NCI-H748 treated with DMSO at 0.1 percent for 48 hours (cell line): ENCODE results near the gene SIRT5.

Source experiments
- DNase-seq: peaks from one replicate; lab custom pipeline; 2025; lab: John Stamatoyannopoulos, UW

The SIRT5 gene

DNA sequence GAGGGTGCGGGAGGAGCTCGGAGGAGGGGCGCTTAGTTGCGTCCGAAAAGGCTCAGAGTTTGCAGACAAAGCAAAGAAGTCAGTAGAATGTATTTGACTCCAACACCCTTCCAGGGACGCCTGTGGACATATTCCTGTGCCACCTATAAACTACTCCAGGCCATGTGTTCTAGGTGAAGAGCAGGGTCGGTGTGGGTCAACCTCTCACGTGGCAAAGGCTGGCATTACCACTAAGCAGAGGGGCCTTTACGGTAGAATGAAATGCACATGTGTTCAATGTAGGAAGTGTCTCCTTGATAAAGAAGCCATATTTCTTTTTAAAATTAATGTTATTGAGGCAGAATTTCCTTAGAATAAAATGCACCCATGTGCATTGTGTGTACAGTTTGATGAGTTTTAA lies 15.4 kb downstream of the SIRT5 start:
- no peak for DNase-seq

DNA sequence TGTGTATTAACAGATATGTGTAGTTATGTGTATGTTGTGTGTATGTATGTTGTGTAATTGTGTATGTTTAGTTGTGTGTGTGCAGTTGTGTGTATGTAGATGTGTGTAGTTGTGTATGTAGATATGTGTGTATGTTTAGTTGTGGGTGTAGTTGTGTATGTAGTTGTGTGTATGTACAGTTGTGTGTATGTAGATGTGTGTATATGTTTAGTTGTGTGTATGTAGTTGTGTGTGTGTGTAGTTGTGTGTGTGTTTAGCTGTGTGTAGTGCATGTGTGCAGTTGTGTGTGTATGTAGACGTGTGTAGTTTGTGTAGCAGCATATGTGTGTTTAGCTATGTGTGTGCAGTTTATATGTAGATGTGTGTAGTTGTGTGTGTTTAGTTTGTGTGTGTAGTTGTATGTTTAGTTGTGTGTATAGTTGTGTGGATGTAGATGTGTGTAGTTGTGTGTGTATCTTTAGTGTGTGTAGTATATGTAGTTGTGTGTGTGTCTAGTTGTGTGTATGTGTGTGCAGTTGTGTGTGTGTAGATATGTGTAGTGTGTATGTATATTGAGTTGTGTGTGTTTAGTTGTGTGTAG lies 16.3 kb downstream of the SIRT5 start:
- no peak for DNase-seq

DNA sequence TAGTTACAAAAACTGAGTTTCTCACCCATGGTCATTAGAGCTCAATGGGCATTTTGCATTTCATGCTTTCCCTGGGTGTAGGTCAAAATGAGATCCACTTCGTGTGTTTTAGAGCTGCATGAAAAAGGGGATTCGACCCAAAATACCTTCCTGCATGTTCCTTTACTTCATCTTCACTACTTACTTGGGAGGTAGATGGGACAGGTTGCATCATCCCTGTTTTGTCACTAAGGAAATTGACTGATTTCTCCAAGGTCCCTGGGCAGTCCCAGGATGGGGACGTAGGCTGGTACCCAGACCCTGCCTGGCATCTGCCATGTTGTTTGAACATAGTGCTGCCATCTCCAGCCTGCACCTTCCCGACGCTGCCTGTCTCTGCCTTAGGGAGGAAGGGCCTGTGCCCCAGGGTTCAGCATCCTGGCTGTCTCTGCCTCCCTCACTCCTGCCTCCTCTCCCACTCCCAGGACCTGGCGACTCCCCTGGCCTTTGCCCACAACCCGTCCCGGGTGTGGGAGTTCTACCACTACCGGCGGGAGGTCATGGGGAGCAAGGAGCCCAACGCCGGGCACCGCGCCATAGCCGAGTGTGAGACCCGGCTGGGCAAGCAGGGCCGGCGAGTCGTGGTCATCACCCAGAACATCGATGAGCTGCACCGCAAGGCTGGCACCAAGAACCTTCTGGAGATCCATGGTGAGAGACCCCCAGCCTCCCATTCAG lies 17.0 kb downstream of the SIRT5 start:
- DNase-seq = no peak

DNA sequence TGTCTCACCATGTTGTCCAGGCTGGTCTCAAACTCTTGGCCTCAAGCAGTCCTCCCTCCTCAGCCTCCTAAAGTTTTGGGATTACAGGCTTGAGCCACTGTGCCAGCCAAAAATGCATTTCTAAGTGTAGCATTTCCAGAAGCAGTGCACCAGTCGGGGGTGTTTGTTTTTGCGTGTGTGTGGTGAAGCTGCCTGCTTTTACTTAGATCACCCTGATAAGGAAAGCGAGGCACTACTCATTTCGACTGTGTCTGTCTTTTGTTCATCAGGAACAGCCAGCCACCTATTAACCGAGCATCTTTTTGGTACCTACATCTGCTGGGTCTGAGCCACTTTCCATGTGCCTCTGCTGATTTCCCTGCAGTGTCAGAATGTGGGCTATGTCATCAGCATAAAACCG lies 18.7 kb downstream of the SIRT5 start:
- DNase-seq = no peak

DNA sequence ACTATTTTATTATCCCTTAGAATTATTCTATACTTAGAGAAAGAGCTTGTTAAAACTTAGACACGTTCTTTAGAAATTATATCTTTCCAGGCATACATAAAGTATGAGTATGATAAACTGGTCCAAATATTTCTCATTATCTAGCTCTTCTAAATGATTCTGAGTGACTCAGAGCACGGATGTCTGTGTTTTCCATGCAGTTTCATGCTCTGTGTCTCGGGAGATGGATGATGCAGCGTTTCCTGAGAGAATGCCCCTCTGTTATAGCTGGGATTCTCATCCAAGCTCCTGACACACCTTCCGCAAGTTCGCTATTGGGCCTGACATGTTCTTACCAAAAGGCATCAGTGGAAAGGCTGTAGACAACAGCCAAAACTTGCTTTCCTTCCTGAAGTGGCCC lies 19.3 kb downstream of the SIRT5 start:
- no peak for DNase-seq

DNA sequence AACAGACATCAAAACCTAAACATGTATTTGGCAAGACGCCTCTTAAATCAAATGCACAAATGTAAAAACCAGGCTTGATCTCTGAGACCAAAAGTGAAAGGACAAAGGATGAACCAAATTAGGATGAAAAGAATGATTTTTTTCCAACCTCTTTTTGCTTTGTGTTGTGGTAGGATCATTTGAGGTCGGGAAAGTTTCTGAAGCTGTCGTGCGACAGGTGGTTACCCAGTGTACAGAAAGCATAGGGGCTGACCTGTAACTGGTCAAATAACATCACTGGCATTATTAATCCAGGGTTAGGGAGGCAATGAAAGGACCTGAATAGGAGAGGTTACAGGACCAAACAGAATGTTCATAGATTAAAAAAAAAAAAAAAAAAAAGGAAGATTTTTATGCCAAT lies 22.7 kb downstream of the SIRT5 start:
- no peak for DNase-seq

DNA sequence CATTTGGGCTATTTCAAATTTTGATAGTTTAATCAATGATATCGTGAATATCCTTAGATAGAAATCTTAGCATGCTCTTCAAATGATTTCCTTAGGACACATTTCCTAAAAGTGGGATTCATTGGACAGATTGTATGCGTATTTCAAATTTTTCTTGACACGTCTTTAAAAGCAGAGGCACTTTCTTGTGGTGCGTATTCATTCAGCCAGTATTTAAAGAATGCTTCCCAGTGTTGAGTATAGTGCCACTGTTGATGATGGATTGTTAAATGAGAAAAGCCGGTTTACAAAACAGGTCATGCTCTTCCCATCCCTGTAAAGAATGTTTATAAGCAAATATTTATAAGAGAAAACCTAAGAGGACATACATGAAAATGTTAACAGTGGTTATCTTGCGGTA lies 25.6 kb downstream of the SIRT5 start:
- no peak for DNase-seq

DNA sequence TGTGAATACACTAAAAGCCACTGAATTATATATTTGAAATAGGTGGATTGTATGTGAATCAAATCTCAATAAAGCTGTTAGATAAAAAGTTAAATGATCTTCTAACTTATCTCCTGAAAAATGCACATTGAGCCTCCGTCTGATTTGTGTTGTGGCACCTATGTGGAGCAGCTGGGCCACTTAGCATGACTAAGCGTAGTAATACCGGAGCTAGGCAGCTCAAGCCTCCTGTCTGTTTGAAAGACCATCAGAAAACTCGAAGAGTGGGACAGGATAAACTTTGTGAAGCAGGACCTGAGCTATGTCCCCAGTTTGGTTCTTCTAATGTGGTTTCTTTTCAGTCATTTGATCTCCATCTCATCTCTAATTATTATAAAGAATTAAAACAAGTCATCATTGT lies 29.7 kb downstream of the SIRT5 start:
- DNase-seq = no peak

DNA sequence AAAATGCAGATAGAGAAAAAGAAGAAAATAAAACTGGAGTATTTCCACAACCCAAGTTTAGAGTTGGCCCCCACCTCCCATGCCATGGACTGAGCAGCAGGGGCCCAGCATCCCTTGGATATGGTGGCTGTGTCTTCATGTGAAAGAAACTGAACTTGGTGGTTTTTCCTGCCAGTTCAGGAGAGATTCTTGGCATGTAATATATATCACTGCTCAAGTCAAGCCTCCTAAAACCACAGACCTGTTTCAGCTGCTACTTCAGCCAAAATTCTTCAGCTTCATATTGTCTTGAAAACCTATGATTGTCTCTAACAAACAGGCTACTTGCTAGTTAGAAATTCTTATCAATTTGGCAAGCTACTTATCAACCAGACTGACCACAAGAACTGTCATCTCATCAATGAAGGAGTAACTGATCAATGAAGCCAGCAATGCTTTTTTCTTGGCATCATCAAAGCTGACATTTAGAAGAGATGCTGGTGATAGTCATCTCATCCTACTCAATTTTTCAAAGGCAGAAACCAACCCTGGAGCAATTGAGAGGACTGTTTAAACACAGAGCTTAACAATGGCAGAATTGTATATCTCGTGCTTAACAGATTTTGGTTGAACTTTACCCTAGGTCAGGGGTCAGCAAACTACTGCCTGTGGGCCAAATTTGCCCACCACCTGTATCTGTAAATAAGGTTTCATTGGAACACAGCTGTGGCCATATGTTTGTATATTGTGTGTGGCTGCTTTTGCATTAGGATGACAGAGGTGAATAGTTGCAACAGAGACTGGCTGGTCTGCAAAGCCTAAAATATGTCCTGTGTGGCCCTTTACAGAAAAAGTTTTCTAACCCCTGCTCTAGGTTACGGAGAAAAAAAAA lies 30.4 kb downstream of the SIRT5 start:
- DNase-seq = no peak

DNA sequence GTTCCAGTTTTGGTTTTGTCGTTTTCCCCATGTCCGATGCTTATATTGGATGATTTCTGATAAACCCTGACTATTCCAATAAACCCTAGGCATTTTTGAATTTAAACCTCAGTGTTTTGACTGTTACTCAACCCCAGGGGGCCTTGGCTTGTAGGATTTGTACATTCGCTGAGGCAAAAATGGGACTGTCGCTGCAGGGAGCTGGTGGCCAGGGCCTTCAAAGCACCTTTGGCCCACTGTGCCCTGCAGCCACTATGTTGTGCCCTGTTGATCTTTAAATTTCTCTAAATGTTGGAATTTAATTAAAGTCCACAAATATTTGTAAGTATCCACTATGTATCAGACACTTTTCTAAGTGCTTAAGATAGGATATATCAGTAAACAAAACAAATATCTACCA lies 31.2 kb downstream of the SIRT5 start:
- no peak for DNase-seq

DNA sequence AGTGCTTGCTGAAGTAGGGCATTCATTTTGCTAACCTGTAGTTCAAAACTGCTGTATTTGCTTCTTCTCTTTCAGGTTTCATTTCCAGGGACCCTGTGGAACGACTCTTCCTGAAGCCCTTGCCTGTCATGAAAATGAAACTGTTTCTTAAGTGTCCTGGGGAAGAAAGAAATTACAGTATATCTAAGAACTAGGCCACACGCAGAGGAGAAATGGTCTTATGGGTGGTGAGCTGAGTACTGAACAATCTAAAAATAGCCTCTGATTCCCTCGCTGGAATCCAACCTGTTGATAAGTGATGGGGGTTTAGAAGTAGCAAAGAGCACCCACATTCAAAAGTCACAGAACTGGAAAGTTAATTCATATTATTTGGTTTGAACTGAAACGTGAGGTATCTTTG lies 37.3 kb downstream of the SIRT5 start:
- no peak for DNase-seq

DNA sequence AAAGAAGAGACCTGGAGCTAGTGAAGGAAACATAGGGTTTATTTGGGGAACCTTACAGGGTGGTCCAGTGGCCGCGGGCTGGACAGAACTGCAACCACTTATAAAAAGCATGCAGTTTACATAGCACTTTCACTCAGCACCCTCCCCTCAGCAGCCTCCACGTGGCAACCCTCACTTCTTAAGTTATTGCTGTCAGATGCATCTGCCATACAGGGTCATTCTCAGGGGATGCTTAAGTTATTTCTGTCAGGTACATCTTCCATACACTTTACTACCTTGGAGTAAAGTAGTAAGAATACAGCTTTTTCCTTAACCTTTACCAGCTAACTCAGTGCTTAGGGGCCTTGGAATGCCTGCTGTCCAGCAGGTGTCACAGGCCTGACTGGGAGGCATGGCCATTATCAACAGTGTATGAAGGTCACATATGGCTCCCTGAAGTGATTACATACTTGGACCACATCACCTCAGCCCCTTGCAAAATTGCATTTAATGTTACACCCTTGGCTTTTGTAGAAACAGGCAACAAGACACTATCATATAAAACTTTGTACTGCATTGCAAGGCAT lies 38.7 kb downstream of the SIRT5 start:
- DNase-seq = no peak

DNA sequence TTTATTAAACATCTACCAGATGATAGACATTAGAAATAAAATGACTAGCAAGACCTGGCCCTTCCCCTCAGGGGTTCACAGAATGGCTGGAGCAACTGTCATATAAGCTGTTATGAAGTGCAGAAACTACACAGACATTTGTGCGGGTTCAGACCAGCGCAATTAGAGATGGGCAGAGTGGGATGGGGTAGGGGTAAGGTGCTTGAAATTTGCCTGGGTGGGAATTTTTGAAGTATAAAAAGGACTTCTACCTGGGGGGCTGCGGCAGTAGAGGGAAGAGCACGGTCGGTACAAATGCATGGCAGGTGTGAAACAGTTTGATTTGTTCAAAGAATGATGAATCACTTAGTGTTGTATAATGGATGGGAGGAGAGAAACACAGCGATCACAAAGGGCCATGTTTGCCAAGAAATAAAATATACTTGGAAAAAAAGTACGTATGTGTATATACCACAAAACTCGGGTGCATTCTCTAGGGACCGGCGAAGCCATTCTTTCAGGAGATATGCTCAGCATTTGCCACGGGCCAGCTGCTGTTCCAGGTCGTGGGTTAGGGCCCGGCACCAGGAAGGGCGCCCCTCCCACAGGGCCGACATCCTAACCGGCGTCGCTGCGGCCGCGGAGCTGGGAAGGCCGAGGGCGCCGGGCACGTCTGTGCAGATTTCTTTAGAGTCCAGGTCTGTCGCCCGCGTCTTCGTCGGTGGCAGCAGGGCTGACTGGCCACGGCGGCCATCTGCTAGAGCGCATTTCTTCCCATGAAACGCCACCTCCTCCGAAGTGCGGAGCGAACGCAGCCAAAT lies 39.9 kb downstream of the SIRT5 start:
- DNase-seq = peak; percentile 47

DNA sequence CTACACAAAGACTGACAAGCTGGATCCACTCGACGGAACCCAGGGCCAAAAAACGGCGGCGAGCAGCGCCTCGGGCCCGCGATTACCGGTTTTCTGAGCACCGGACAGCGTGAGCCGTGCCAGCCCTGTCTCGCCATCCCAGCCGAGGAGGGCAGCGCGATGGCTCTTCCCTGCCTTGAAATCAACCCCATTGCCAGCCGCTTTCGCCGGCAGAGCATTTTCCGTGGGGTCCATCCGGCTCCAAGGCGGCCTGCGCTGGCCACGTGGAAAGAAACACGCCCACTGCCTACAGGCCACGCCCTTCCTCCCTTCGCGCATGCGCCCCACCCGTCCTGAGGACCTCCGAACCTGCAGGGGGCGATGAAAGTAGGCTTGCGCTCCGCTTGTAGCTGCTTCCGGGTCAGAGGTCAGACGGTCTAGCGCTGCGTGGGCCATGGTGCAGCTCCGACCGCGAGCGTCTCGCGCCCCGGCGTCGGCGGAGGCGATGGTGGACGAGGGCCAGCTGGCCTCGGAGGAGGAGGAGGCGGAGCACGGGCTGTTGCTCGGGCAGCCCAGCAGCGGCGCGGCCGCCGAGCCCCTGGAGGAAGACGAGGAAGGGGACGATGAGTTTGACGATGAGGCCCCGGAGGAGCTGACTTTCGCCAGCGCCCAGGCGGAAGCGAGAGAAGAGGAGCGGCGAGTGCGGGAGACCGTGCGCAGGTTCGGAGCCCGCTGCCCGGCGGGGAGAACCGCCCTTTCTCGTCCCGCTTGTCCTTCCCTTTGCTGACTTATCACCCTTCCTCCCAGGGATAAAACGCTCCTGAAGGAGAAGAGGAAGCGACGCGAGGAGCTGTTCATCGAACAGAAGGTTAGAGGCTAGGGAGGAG lies 40.8 kb downstream of the SIRT5 start, which contains the start of gene NOL7:
Gene NOL7, plus strand, starts transcription at position 410 of the 866 bp plus-strand sequence. Its CDS starts 24 bp downstream, at position 434.
- peak; percentile 98 for DNase-seq

DNA sequence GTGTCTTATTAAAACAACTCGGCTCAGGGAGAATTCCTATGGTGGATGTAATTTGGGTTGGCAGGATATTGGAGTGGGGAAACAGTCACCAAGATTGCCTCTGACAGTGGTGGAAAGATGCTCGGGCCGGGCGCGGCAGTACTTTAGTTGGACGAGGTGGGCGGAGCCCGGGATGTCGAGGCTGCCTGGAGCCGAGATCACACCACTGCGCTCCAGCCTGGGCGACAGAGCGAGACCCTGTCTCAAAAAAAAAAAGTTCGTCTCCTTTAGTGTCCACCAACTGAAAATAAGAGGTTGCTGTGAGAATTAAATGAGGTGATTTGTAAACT lies 41.4 kb downstream of the SIRT5 start:
- peak; percentile 35 for DNase-seq

DNA sequence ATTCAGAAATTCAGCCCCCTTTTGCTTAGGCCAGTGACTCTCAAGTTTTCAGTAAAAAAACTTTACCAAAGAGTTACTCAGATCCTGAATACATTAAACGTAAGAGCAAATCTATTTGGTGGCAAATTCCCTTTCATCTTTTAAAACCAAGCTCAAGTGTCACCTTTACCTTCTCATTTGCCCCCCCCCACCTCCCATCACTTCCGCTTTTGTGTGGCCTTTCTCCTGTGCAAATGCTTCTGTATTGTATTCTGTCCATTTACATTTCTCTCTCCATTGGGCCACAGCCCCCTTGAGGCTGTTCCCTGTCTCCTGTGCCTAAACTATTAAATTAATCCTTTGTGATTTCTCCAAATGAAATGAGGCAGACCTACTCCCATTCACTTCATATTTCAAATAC lies 42.7 kb downstream of the SIRT5 start:
- no peak for DNase-seq

DNA sequence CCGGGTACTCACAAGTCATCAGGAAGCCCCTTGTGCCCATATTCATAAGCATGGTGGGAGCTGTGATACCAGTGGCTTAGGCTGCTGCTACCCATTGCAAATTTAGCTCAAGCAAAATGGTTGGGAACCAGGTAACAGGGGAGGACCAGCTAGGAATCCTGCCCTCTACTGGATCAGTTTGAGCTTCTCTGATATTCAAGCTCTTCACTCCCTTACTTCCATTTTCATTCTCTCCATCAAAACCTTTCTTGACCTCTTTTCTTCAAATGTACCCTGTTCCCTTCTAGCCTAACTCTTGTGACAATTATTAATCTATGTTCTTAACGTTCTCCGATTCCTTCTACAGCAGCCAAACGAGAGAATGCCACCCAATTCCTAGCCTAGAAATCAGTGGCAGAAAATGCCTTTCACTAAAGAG lies 50.5 kb downstream of the SIRT5 start:
- DNase-seq = no peak

DNA sequence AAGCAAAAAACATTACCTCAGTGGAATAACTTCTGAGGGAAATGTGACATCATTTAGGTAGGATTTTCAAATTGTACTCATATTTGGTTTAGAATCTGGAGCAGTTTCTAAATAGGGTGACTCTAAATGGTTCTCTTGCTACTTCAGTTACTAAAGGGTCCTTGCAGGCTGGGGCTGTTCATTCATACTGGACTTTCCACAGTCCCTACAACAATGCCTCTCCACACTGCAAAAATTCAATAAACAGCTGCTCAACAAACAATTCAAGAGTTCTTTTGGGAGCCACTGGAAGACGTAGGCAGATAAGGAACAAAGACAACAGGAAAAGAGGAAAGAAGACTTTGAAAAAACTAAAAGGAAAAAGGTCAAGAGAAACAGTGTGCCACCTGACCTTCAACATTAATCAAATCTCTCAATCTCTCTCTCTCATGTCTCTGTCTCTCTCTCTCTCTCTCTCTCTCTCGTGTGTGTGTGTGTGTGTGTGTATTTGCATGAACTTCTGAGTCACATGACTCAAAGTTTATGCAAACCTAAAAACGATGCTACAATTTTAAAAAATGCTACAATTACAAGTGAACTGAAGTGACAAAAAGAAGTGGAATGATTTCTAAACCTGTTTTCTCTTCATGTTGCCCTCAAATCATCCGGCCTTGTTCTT lies 55.2 kb downstream of the SIRT5 start:
- DNase-seq = no peak

DNA sequence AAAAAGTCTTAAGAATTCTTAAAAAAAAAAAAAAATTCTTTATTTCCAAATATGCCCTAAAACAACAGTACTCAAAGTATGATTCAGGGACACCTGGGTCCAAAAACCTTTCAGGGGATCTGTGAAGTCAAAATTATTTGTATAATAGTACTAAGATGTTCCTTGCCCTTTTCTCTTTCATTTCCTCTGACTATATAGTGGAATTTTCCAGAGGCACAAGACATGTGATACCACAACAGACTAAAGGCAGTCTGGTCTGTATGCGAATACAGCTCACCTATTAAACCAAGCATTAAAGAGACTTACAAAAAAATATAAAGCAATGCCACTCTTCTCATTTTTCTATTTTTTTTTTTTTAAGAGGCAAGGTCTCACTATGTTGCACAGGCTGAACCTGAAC lies 56.1 kb downstream of the SIRT5 start:
- DNase-seq = no peak

DNA sequence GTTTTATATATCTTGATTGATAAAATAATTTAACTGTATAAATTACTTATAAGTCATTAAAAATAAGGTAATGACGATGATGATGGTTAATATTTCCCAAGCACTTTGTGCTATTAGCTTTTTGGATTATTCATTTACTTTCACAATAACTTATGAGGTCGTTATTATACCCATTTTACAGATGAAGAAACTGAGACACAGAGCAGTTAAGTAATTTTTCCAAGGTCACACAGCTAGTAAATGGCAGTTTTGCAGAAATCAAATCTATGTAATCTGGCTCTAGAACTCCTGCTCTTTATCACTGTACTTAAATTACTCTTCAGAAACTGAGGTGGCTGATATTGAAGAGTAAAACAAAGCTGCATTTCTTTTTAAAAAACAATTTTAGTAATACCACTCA lies 58.9 kb downstream of the SIRT5 start:
- DNase-seq = no peak
